K562 (cell line): ENCODE results near the gene TNFAIP1. TPM values are rescaled to one million over a fixed set of nuclear protein-coding genes. Genes with fewer than 3 reads are reported as not detected.

Experiments
- BRD4 ChIP-seq: fragments of 200-600 bp; sonication (generic); IDR thresholded peaks from 2 replicates; pipeline ENCODE4 v1.6.1; 2017; ENCODE audit warnings: inconsistent platforms
- CHD1 ChIP-seq: fragments of 200-600 bp; sonication (generic); IDR thresholded peaks from one replicate; pipeline ENCODE4 v1.6.1; 2012; ENCODE audit warnings: mild to moderate bottlenecking, moderate library complexity, low read length, inconsistent platforms
- GABPA ChIP-seq: fragments of 200-800 bp; sonication (Bioruptor generic); conservative IDR thresholded peaks from 2 replicates; pipeline ENCODE4 v1.6.1; 2016; ENCODE audit warnings: low read depth, missing genetic modification characterization, missing compliant biosample characterization
- MTA3 ChIP-seq: fragments of 450-650 bp; formaldehyde crosslinking; IDR thresholded peaks from 2 replicates; pipeline ENCODE4 v1.6.1; 2017; ENCODE audit warnings: mild to moderate bottlenecking, borderline replicate concordance
- NRF1 ChIP-seq, 2 experiments: fragments of 450-650 bp; IDR thresholded peaks in 1 of 2; conservative IDR thresholded peaks in 1 of 2; 2 replicates each; pipeline ENCODE4 v1.6.1; 2014; ENCODE audit warnings: mild to moderate bottlenecking in 2 of 2
- OTX1 ChIP-seq: fragments of 450-650 bp; formaldehyde crosslinking; IDR thresholded peaks from 2 replicates; pipeline ENCODE4 v1.4.0; 2022; ENCODE audit warnings: mild to moderate bottlenecking
- PRMT5 ChIP-seq: sonication (generic); formaldehyde crosslinking; IDR thresholded peaks from 2 replicates; pipeline ENCODE4 v1.5.0; 2020; ENCODE audit warnings: missing genetic modification reagents
- SAFB2 ChIP-seq: fragments of 200-400 bp; formaldehyde crosslinking; IDR thresholded peaks from 2 replicates; pipeline ENCODE4 v1.6.1; 2018; ENCODE audit warnings: borderline replicate concordance, low read length, low read depth, moderate library complexity; ENCODE audit not compliant: severe bottlenecking
- SMARCE1 ChIP-seq: fragments of 450-650 bp; IDR thresholded peaks from 2 replicates; pipeline ENCODE4 v1.7.1; 2016; ENCODE audit warnings: mild to moderate bottlenecking
- TAF7 ChIP-seq: fragments of 450-650 bp; IDR thresholded peaks from 2 replicates; pipeline ENCODE4 v1.6.1; 2016; ENCODE audit warnings: missing genetic modification characterization, missing compliant biosample characterization
- TEAD1 ChIP-seq, 2 experiments: fragments of 450-650 bp in 1 of 2; sonication (generic) in 1 of 2; formaldehyde crosslinking; IDR thresholded peaks; 2 replicates each; pipeline versions ENCODE4 v1.4.0 to v1.8.0; 2020 to 2022; ENCODE audit warnings: mild to moderate bottlenecking in 2 of 2, missing genetic modification reagents in 1 of 2
- ZC3H8 ChIP-seq: fragments of 450-650 bp; IDR thresholded peaks from 2 replicates; pipeline ENCODE4 v1.6.1; 2017
- ZNF24 ChIP-seq: fragments of 450-650 bp; IDR thresholded peaks from 2 replicates; pipeline ENCODE4 v1.6.1; 2016
- ZNF431 ChIP-seq: sonication (generic); formaldehyde crosslinking; IDR thresholded peaks from 2 replicates; pipeline ENCODE4 v1.8.0; 2022; ENCODE audit warnings: mild to moderate bottlenecking, missing genetic modification reagents
- polyA plus RNA-seq, 8 experiments: library from polyadenylated mRNA; depleted of rRNA in 4 of 8; stranded (reverse) in 5 of 8; unstranded in 3 of 8; fragments of >200 nt; fragmentation: Nextera tagmentation in 2 of 8; fragmentation: Illumina TruSeq in 1 of 8; extraction: Ambion mirVana in 2 of 8; extraction: Trizol in 1 of 8; gene quantifications; 2 replicates each; pipeline versions ENCODE4 v1.2.1 to v1.2.3, GENCODE V29; 2011 to 2014; ENCODE audit warnings: inconsistent platforms in 1 of 8, missing spikeins in 1 of 8
- total RNA-seq, 7 experiments: library from RNA; depleted of rRNA in 6 of 7; stranded (reverse); fragments of >200 nt in 6 of 7; fragmentation: Illumina TruSeq in 2 of 7; extraction: Trizol in 2 of 7; gene quantifications; 2 replicates each; pipeline versions ENCODE4 v1.2.1 to v1.2.3, GENCODE V29; 2011 to 2021; ENCODE audit warnings: low replicate concordance in 1 of 7
- TF ChIP-seq, protein P1 (sequence below): fragments of 450-650 bp; IDR thresholded peaks from 2 replicates; pipeline ENCODE4 v1.6.1; 2016; ENCODE audit warnings: borderline replicate concordance
- TF ChIP-seq, protein P2 (sequence below): fragments of 450-650 bp; IDR thresholded peaks from 2 replicates; pipeline ENCODE4 v1.6.1; 2014; ENCODE audit warnings: low read depth, mild to moderate bottlenecking, moderate library complexity, borderline replicate concordance
- TF ChIP-seq, protein P3 (sequence below): sonication (generic); formaldehyde crosslinking; IDR thresholded peaks from 2 replicates; pipeline ENCODE4 v1.8.0; 2022; ENCODE audit warnings: missing genetic modification reagents, mild to moderate bottlenecking, moderate library complexity, borderline replicate concordance
- TF ChIP-seq, protein P4 (sequence below): fragments of 450-650 bp; IDR thresholded peaks from 2 replicates; pipeline ENCODE4 v1.6.1; 2016; ENCODE audit warnings: low read depth, mild to moderate bottlenecking, moderate library complexity
- TF ChIP-seq, protein P5 (sequence below): fragments of 450-650 bp; IDR thresholded peaks from 2 replicates; pipeline ENCODE4 v1.7.0; 2016; ENCODE audit warnings: borderline replicate concordance
- TF ChIP-seq, protein P6 (sequence below): fragments of 250-450 bp; sonication (Bioruptor Pico); IDR thresholded peaks from 2 replicates; pipeline ENCODE4 v1.8.0; 2021; ENCODE audit warnings: borderline replicate concordance, mild to moderate bottlenecking, moderate library complexity; ENCODE audit not compliant: poor library complexity, severe bottlenecking

Gene TNFAIP1
- total and polyA plus RNA-seq, 9 of the 15 experiments (the other 6 are each of a cell fraction or from before 2014, with no cell fraction given): 2.1 to 20.1 (median 8.2) TPM

DNA sequence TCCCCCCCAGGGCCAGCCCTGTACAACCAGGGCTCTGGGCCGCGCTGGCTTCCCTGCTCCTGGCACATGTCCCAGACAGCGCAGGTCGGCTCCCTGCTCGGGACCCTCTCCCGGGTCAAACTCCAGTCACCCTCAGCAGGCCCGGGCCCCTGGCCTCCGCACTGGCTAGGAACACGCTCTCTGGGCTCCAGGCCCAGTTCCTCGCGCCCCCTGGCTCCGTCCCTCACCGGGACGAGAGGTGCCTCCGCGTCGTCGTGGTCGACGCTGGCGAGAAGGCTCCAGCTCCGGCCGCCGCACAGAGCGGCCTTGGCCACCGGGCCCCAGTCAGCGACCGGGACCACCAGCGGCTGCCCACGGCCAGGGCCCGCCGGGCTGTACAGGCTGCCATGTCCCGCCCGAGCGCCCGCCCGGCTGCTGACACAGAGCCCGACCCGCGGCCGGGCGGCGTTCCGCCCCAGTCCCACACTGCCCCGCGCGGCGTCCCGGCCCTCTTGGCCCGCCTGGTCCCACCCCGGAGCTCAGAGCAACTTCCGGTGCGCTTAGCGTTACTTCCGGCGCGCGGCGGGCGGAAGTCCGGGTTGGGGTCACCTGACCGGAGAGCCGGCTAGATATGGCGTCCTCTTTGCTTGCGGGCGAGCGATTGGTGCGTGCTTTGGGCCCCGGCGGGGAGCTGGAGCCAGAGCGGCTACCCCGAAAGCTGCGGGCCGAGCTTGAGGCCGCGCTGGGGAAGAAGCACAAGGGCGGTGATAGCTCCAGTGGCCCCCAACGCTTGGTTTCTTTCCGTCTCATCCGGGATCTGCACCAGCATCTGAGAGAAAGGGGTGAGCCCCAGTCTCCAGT, 21.7 kb downstream of the TNFAIP1 start, which contains the start of gene POLDIP2 (continued):
- TF ChIP-seq, protein P1, sequence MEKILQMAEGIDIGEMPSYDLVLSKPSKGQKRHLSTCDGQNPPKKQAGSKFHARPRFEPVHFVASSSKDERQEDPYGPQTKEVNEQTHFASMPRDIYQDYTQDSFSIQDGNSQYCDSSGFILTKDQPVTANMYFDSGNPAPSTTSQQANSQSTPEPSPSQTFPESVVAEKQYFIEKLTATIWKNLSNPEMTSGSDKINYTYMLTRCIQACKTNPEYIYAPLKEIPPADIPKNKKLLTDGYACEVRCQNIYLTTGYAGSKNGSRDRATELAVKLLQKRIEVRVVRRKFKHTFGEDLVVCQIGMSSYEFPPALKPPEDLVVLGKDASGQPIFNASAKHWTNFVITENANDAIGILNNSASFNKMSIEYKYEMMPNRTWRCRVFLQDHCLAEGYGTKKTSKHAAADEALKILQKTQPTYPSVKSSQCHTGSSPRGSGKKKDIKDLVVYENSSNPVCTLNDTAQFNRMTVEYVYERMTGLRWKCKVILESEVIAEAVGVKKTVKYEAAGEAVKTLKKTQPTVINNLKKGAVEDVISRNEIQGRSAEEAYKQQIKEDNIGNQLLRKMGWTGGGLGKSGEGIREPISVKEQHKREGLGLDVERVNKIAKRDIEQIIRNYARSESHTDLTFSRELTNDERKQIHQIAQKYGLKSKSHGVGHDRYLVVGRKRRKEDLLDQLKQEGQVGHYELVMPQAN: peak; percentile 91; the same call in 1 of the 2 replicates
- TF ChIP-seq, protein P2, sequence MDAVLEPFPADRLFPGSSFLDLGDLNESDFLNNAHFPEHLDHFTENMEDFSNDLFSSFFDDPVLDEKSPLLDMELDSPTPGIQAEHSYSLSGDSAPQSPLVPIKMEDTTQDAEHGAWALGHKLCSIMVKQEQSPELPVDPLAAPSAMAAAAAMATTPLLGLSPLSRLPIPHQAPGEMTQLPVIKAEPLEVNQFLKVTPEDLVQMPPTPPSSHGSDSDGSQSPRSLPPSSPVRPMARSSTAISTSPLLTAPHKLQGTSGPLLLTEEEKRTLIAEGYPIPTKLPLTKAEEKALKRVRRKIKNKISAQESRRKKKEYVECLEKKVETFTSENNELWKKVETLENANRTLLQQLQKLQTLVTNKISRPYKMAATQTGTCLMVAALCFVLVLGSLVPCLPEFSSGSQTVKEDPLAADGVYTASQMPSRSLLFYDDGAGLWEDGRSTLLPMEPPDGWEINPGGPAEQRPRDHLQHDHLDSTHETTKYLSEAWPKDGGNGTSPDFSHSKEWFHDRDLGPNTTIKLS: no peak; the same call in 1 of the 2 replicates
- TF ChIP-seq GABPA (tag) (peak; percentile 100), SMARCE1 (no peak), TEAD1 (CRISPR knock-in tag; IDR thresholded peaks at IDR 0.05) (no peak), PRMT5 (CRISPR knock-in tag) (no peak), OTX1 (CRISPR knock-in tag) (no peak), SAFB2 (no peak), BRD4 (0 out of 2 replicates have a peak, but pooled peaks have one; percentile 73), ZNF431 (CRISPR knock-in tag) (no peak), ZNF24 (no peak), CHD1 (peak; percentile 33), MTA3 (0 out of 2 replicates have a peak, but pooled peaks have one; percentile 37), NRF1 (conservative IDR thresholded peaks at IDR 0.05 in 1 of 2, IDR thresholded peaks at IDR 0.05 in 1 of 2) (no peak; a peak in 2 of 4 replicates), TAF7 (tag) (peak; percentile 91), ZC3H8 (no peak)
- TF ChIP-seq, protein P3, sequence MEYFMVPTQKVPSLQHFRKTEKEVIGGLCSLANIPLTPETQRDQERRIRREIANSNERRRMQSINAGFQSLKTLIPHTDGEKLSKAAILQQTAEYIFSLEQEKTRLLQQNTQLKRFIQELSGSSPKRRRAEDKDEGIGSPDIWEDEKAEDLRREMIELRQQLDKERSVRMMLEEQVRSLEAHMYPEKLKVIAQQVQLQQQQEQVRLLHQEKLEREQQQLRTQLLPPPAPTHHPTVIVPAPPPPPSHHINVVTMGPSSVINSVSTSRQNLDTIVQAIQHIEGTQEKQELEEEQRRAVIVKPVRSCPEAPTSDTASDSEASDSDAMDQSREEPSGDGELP: peak; percentile 71
- TF ChIP-seq, protein P4, sequence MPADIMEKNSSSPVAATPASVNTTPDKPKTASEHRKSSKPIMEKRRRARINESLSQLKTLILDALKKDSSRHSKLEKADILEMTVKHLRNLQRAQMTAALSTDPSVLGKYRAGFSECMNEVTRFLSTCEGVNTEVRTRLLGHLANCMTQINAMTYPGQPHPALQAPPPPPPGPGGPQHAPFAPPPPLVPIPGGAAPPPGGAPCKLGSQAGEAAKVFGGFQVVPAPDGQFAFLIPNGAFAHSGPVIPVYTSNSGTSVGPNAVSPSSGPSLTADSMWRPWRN: no peak
- TF ChIP-seq, protein P5, sequence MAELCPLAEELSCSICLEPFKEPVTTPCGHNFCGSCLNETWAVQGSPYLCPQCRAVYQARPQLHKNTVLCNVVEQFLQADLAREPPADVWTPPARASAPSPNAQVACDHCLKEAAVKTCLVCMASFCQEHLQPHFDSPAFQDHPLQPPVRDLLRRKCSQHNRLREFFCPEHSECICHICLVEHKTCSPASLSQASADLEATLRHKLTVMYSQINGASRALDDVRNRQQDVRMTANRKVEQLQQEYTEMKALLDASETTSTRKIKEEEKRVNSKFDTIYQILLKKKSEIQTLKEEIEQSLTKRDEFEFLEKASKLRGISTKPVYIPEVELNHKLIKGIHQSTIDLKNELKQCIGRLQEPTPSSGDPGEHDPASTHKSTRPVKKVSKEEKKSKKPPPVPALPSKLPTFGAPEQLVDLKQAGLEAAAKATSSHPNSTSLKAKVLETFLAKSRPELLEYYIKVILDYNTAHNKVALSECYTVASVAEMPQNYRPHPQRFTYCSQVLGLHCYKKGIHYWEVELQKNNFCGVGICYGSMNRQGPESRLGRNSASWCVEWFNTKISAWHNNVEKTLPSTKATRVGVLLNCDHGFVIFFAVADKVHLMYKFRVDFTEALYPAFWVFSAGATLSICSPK: no peak
- TF ChIP-seq, protein P6, sequence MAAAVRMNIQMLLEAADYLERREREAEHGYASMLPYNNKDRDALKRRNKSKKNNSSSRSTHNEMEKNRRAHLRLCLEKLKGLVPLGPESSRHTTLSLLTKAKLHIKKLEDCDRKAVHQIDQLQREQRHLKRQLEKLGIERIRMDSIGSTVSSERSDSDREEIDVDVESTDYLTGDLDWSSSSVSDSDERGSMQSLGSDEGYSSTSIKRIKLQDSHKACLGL (CRISPR knock-in tag): no peak
